Kidney (tissue), 14 donors: ENCODE data around the gene IL1F10. TPM values are rescaled to one million over a fixed set of nuclear protein-coding genes. Genes with fewer than 3 reads are reported as not detected.

ENCODE experiments used
- DNase-seq, 5 donors: peaks; one replicate each; pipeline ENCODE4 v3.0.0-alpha.2; 2013 to 2020
- FAIRE-seq: peaks from 2 replicates; lab custom pipeline; 2012; peaks lifted over from hg19 to GRCh38; lab: Jason Lieb, UNC
- H3K27ac ChIP-seq, 2 donors: one replicate each; pipeline ENCODE4 v1.7.0; 2013; ENCODE audit warnings: low read depth in 2 of 2, low read length in 2 of 2, inconsistent platforms in 1 of 2
- H3K27me3 ChIP-seq: one replicate; pipeline ENCODE4 v1.7.1; 2013; ENCODE audit warnings: low read length, inconsistent platforms; ENCODE audit not compliant: control insufficient read depth, insufficient read depth
- H3K36me3 ChIP-seq, 3 donors: one replicate each; pipeline versions ENCODE4 v1.7.0 to v1.7.1; 2013; ENCODE audit warnings: low read length in 3 of 3, control low read depth in 1 of 3, inconsistent platforms in 1 of 3; ENCODE audit not compliant: insufficient read depth in 3 of 3, control insufficient read depth in 2 of 3
- H3K4me1 ChIP-seq, 3 donors: one replicate each; pipeline versions ENCODE4 v1.7.0 to v1.7.1; 2013; ENCODE audit warnings: low read length in 3 of 3, inconsistent platforms in 1 of 3, low read depth in 1 of 3; ENCODE audit not compliant: control insufficient read depth in 2 of 3, insufficient read depth in 2 of 3
- H3K4me3 ChIP-seq, 3 donors: one replicate each; pipeline versions ENCODE4 v1.7.0 to v1.8.1; 2013; ENCODE audit warnings: low read length in 3 of 3, control low read depth in 1 of 3, inconsistent platforms in 1 of 3
- H3K9ac ChIP-seq, 3 donors: one replicate each; pipeline versions ENCODE4 v1.7.0 to v1.7.1; 2013; ENCODE audit warnings: low read length in 3 of 3, control low read depth in 1 of 3, inconsistent platforms in 1 of 3
- H3K9me3 ChIP-seq, 3 donors: one replicate each; pipeline versions ENCODE4 v1.7.0 to v1.7.1; 2013; ENCODE audit warnings: low read length in 3 of 3, control low read depth in 1 of 3, inconsistent platforms in 1 of 3; ENCODE audit not compliant: control insufficient read depth in 2 of 3, insufficient read depth in 1 of 3
- CTCF ChIP-seq: IDR thresholded peaks from 3 replicates; pipeline ENCODE4 v1.5.1; 2012; ENCODE audit warnings: mild to moderate bottlenecking, moderate library complexity, borderline replicate concordance; ENCODE audit not compliant: insufficient read depth; ENCODE audit errors: extremely low read depth
- intact Hi-C: fragments of 100-400 bp; cut with DNase I; formaldehyde crosslinking; loops from one replicate; pipeline ENCODE4 v1.11.1; 2022
- polyA plus RNA-seq: library from polyadenylated mRNA; stranded (reverse); fragments of 350-450 nt; fragmentation: Illumina TruSeq; extraction: RNeasy Lipid Tissue Mini Kit (QIAGEN cat#74804); gene quantifications from one replicate; pipeline ENCODE4 v1.2.3, GENCODE V29; 2014; ENCODE audit warnings: low read depth, low replicate concordance; ENCODE audit not compliant: insufficient read depth
- total RNA-seq: library from RNA; stranded (reverse); fragmentation: NEBNext Ultra II Directional; extraction: Animal tissue kit (Norgen Biotek cat#: 25700); gene quantifications from one replicate; pipeline ENCODE4 v1.2.1, GENCODE V29; 2021
- donor health status: control.
- donor health status: control.
- donor health status: control.
- donor health status: control.
- donor health status: control.
- donor health status: DM: yes; HTN: yes; CAD: no.
- donor health status: Normal renal cell carcinoma (clear cell type).

IL1F10 gene
- total and polyA plus RNA-seq, 2 donors from 2014 or later: not detected

GRCh38 chr2:113117541-113118262 is 49.9 kb downstream of the IL1F10 start:
- Histone ChIP-seq H3K9me3 (no peaks in the 10 kb centered on the region), H3K9ac (no peak overlapping the region), H3K36me3 (no peaks in the 10 kb centered on the region), H3K4me3 (no peak overlapping the region), H3K27ac (no peak overlapping the region), H3K27me3 (no peaks in the 10 kb centered on the region), H3K4me1 (no peaks in the 10 kb centered on the region)
- FAIRE-seq (no peak), DNase-seq (peak in 1 of 5 donors; percentile 89)
- intact Hi-C loops: no loop called here
- TF ChIP-seq CTCF: no peak

- Histone ChIP-seq H3K9ac (no peak overlapping the region), H3K36me3 (no peaks in the 10 kb centered on the region), H3K9me3 (no peaks in the 10 kb centered on the region), H3K4me3 (no peak overlapping the region), H3K27me3 (no peaks in the 10 kb centered on the region), H3K4me1 (no peaks in the 10 kb centered on the region), H3K27ac (no peak overlapping the region)
- no peak for FAIRE-seq
- intact Hi-C loops: no loop called here
- no peak for TF ChIP-seq CTCF
- no peak for DNase-seq
These were observed 50.5 kb downstream of the IL1F10 start for GRCh38 chr2:113118263-113118657.

GRCh38 chr2:113119111-113119510 is 51.3 kb downstream of the IL1F10 start:
- FAIRE-seq (no peak), DNase-seq (no peak)
- Histone ChIP-seq H3K9me3 (no peaks in the 10 kb centered on the region), H3K36me3 (no peaks in the 10 kb centered on the region), H3K9ac (no peak overlapping the region), H3K27ac (no peak overlapping the region), H3K4me1 (no peaks in the 10 kb centered on the region), H3K4me3 (no peak overlapping the region), H3K27me3 (no peaks in the 10 kb centered on the region)
- intact Hi-C loops: no loop called here
- TF ChIP-seq CTCF: no peak

- Histone ChIP-seq H3K4me1 (no peaks in the 10 kb centered on the region), H3K9ac (no peak overlapping the region), H3K9me3 (no peaks in the 10 kb centered on the region), H3K27me3 (no peaks in the 10 kb centered on the region), H3K36me3 (no peaks in the 10 kb centered on the region), H3K27ac (no peak overlapping the region), H3K4me3 (no peak overlapping the region)
- intact Hi-C loops: no loop called here
- FAIRE-seq (no peak), DNase-seq (no peak)
- no peak for TF ChIP-seq CTCF
These were observed 53.1 kb downstream of the IL1F10 start for GRCh38 chr2:113120861-113121260.
